Natural killer cell (primary cell): ENCODE results near the gene AREL1. TPM values are rescaled to one million over a fixed set of nuclear protein-coding genes. Genes with fewer than 3 reads are reported as not detected.

ENCODE experiments used
- ATAC-seq, 3 donors: fragments of 150-1000 bp in 2 of 3; fragments of 200-7000 bp in 1 of 3; cut with Tn5 transposase; 1 replicate in 1 of 3; 2 replicates in 2 of 3; pipeline ENCODE4 v1.10.0; 2021; ENCODE audit warnings: mild to moderate bottlenecking in 2 of 3, moderate library complexity in 2 of 3
- DNase-seq, 2 donors: peaks; one replicate each; pipeline versions ENCODE4 v3.0.0 to v3.0.0-alpha.2; 2013 to 2021; ENCODE audit warnings: mixed read lengths in 1 of 2
- H3K27ac ChIP-seq: one replicate; pipeline ENCODE4 v1.5.1; 2013; ENCODE audit warnings: mild to moderate bottlenecking, low read length
- H3K27me3 ChIP-seq: one replicate; pipeline ENCODE4 v1.6.1; 2013; ENCODE audit warnings: low read length; ENCODE audit not compliant: control insufficient read depth, insufficient read depth
- H3K36me3 ChIP-seq: one replicate; pipeline ENCODE4 v1.6.1; 2013; ENCODE audit warnings: low read length; ENCODE audit not compliant: control insufficient read depth, insufficient read depth
- H3K4me1 ChIP-seq: one replicate; pipeline ENCODE4 v1.6.1; 2013; ENCODE audit warnings: low read length; ENCODE audit not compliant: control insufficient read depth, insufficient read depth
- H3K4me3 ChIP-seq: one replicate; pipeline ENCODE4 v1.5.1; 2013; ENCODE audit warnings: low read length
- H3K9me3 ChIP-seq: one replicate; pipeline ENCODE4 v1.6.1; 2013; ENCODE audit warnings: low read length; ENCODE audit not compliant: control insufficient read depth, insufficient read depth
- H3K27ac Mint-ChIP-seq, 2 donors: one replicate each; pipeline ENCODE4 v1.8.0; 2022; ENCODE audit warnings: mild to moderate bottlenecking in 2 of 2, mixed read lengths in 2 of 2, moderate library complexity in 1 of 2
- H3K27me3 Mint-ChIP-seq, 2 donors: one replicate each; pipeline ENCODE4 v1.8.0; 2022; ENCODE audit warnings: low read depth in 2 of 2, mixed read lengths in 2 of 2
- H3K36me3 Mint-ChIP-seq: one replicate; pipeline ENCODE4 v1.8.0; 2022; ENCODE audit warnings: mixed read lengths
- H3K4me1 Mint-ChIP-seq, 2 donors: one replicate each; pipeline ENCODE4 v1.8.0; 2022; ENCODE audit warnings: mixed read lengths in 2 of 2
- H3K4me3 Mint-ChIP-seq: one replicate; pipeline ENCODE4 v1.8.0; 2022; ENCODE audit warnings: mild to moderate bottlenecking, moderate library complexity, mixed read lengths
- H3K9me3 Mint-ChIP-seq, 2 donors: one replicate each; pipeline ENCODE4 v1.8.0; 2022; ENCODE audit warnings: mixed read lengths in 2 of 2
- CTCF ChIP-seq: fragments of 200-600 bp; IDR thresholded peaks from one replicate; pipeline ENCODE4 v1.8.0; 2022; ENCODE audit warnings: antibody characterized with exemption
- WGBS: methylation state at CpG from one replicate; pipeline ENCODE4 v1.1.7; 2013; ENCODE audit warnings: missing lambda C conversion rate; ENCODE audit not compliant: insufficient coverage; 5-methylcytosine and 5-hydroxymethylcytosine counted together
- intact Hi-C: fragments of 100-400 bp; cut with micrococcal nuclease; formaldehyde crosslinking; loops from one replicate; pipeline ENCODE4 v1.14.2; 2022
- total RNA-seq, 4 donors: library from RNA; stranded (reverse); fragments of 120-200 nt in 1 of 4; gene quantifications; one replicate each; pipeline versions ENCODE4 v1.2.3 to v1.2.4, GENCODE V29; 2013 to 2022

Gene AREL1
- total RNA-seq, 3 donors from 2014 or later (not counting 1 experiment from before 2014, with no cell fraction given), result 65.9 to 83.0 (median 82.3) TPM

GRCh38 chr14:74673768-74674167, 39.1 kb downstream of the AREL1 start:
- DNase-seq, result no peak
- intact Hi-C loops, result no loop called here
- Mint-ChIP-seq H3K27me3 (no peaks in the 10 kb centered on the region), H3K4me3 (no peak overlapping the region), H3K9me3 (no peaks in the 10 kb centered on the region), H3K27ac (peak overlapping the region in 1 of 2 donors; percentile 12), H3K4me1 (peaks cover 6 to 12% of the 10 kb centered on the region in 2 donors), H3K36me3 (peaks cover 46% of the 10 kb centered on the region)
- Histone ChIP-seq H3K4me3 (no peak overlapping the region), H3K27ac (no peak overlapping the region), H3K36me3 (peaks cover 70% of the 10 kb centered on the region), H3K27me3 (no peaks in the 10 kb centered on the region), H3K9me3 (no peaks in the 10 kb centered on the region), H3K4me1 (no peaks in the 10 kb centered on the region)
- ATAC-seq, result no peak
- TF ChIP-seq CTCF, result no peak
- WGBS, result 99% methylated on average over 3 of the region's 4 CpGs

- Histone ChIP-seq H3K27ac (no peak overlapping the region), H3K4me3 (no peak overlapping the region), H3K4me1 (no peaks in the 10 kb centered on the region), H3K27me3 (no peaks in the 10 kb centered on the region), H3K36me3 (peaks cover 88% of the 10 kb centered on the region), H3K9me3 (no peaks in the 10 kb centered on the region)
- Mint-ChIP-seq H3K36me3 (peaks cover 52% of the 10 kb centered on the region), H3K9me3 (no peaks in the 10 kb centered on the region), H3K4me3 (no peak overlapping the region), H3K27me3 (no peaks in the 10 kb centered on the region), H3K27ac (no peak overlapping the region), H3K4me1 (peaks cover 13 to 18% of the 10 kb centered on the region in 2 donors)
- ATAC-seq (no peak), DNase-seq (no peak)
- intact Hi-C loops, result no loop called here
- TF ChIP-seq CTCF, result no peak
- 99% methylated on average over 4 of the region's 4 CpGs for WGBS
Measured at GRCh38 chr14:74671789-74672188, 41.1 kb downstream of the AREL1 start.

GRCh38 chr14:74670726-74671411, 42.0 kb downstream of the AREL1 start:
- Mint-ChIP-seq H3K4me3 (no peak overlapping the region), H3K27me3 (no peaks in the 10 kb centered on the region), H3K36me3 (peaks cover 49% of the 10 kb centered on the region), H3K9me3 (no peaks in the 10 kb centered on the region), H3K4me1 (peaks cover 13 to 18% of the 10 kb centered on the region in 2 donors), H3K27ac (no peak overlapping the region)
- no peak for DNase-seq
- no peaks in the 10 kb centered on the region for H3K27me3 ChIP-seq
- peaks cover 87% of the 10 kb centered on the region for H3K36me3 ChIP-seq
- no peak for TF ChIP-seq CTCF
- no peak for ATAC-seq
- intact Hi-C loops, result no loop called here
- no peak overlapping the region for H3K4me3 ChIP-seq
- no peaks in the 10 kb centered on the region for H3K9me3 ChIP-seq
- 96% methylated on average over 6 of the region's 9 CpGs for WGBS
- H3K27ac ChIP-seq, result no peak overlapping the region
- no peaks in the 10 kb centered on the region for H3K4me1 ChIP-seq

- Mint-ChIP-seq H3K9me3 (no peaks in the 10 kb centered on the region), H3K27me3 (no peaks in the 10 kb centered on the region), H3K36me3 (peaks cover 43% of the 10 kb centered on the region), H3K27ac (peak overlapping the region; percentile 59 to 75), H3K4me1 (peaks cover 13 to 18% of the 10 kb centered on the region in 2 donors), H3K4me3 (no peak overlapping the region)
- Histone ChIP-seq H3K9me3 (no peaks in the 10 kb centered on the region), H3K4me1 (no peaks in the 10 kb centered on the region), H3K27ac (no peak overlapping the region), H3K36me3 (peaks cover 83% of the 10 kb centered on the region), H3K4me3 (no peak overlapping the region), H3K27me3 (no peaks in the 10 kb centered on the region)
- DNase-seq (no peak), ATAC-seq (no peak)
- intact Hi-C loops, result no loop called here
- no peak for TF ChIP-seq CTCF
- 97% methylated on average over 10 of the region's 10 CpGs for WGBS
Measured at GRCh38 chr14:74669846-74670245, 43.0 kb downstream of the AREL1 start.
